SK-N-SH (cell line): ENCODE results near the gene U2SURP. TPM values are rescaled to one million over a fixed set of nuclear protein-coding genes. Genes with fewer than 3 reads are reported as not detected.

Source experiments
- CTCF ChIA-PET: fragments of 300-600, 350-600 bp; formaldehyde crosslinking; extraction: SDS; loops from one replicate; lab custom pipeline; 2021; lab: Yijun Ruan, JAX
- POLR2A ChIA-PET: fragments of 350-600 bp; sonication (Branson Sonifier 250); formaldehyde crosslinking; extraction: SDS; loops from one replicate; lab custom pipeline; 2020; ENCODE audit warnings: antibody characterized with exemption, inconsistent platforms; lab: Yijun Ruan, JAX
- DNase-seq: peaks from one replicate; pipeline ENCODE4 v3.0.0; 2012
- H2AFZ ChIP-seq: fragments of 200-600 bp; sonication (generic); 2 replicates; pipeline ENCODE4 v1.8.1; 2016; ENCODE audit warnings: antibody characterized with exemption, mild to moderate bottlenecking, low read depth
- H3F3A ChIP-seq: fragments of 200-600 bp; sonication (generic); replicated peaks from 2 replicates; pipeline ENCODE3; 2016; ENCODE audit warnings: antibody characterized with exemption, mild to moderate bottlenecking; ENCODE audit not compliant: insufficient read depth
- H3K27ac ChIP-seq, 2 experiments: fragments of 200-500 bp in 1 of 2; fragments of 200-600 bp in 1 of 2; sonication (Bioruptor generic) in 1 of 2; sonication (generic), shearing (Covaris generic) in 1 of 2; 2 replicates each; pipeline versions ENCODE4 v1.5.1 to v1.6.1; 2014 to 2016; ENCODE audit warnings: low read depth in 2 of 2, inconsistent platforms in 1 of 2, low read length in 1 of 2, mild to moderate bottlenecking in 1 of 2, mixed read lengths in 1 of 2
- H3K27me3 ChIP-seq: fragments of 200-600 bp; sonication (generic), shearing (Covaris generic); 2 replicates; pipeline ENCODE4 v1.6.1; 2016; ENCODE audit warnings: mixed run types; ENCODE audit not compliant: insufficient read depth
- H3K36me3 ChIP-seq, 2 experiments: fragments of 200-500 bp in 1 of 2; fragments of 200-600 bp in 1 of 2; sonication (Bioruptor generic) in 1 of 2; sonication (generic) in 1 of 2; replicated peaks in 1 of 2; 2 replicates each; pipeline versions ENCODE3 to v1.5.1; 2014 to 2016; ENCODE audit warnings: low read length in 1 of 2, mild to moderate bottlenecking in 1 of 2; ENCODE audit not compliant: insufficient read depth in 2 of 2, control insufficient read depth in 1 of 2
- H3K4me1 ChIP-seq, 2 experiments: fragments of 200-500 bp in 1 of 2; fragments of 200-600 bp in 1 of 2; sonication (Bioruptor generic) in 1 of 2; sonication (generic), shearing (Covaris generic) in 1 of 2; 2 replicates each; pipeline versions ENCODE4 v1.5.1 to v1.6.1; 2014 to 2016; ENCODE audit warnings: low read depth in 1 of 2, low read length in 1 of 2, mixed run types in 1 of 2; ENCODE audit not compliant: insufficient read depth in 2 of 2, control insufficient read depth in 1 of 2
- H3K4me2 ChIP-seq: fragments of 200-600 bp; sonication (generic), shearing (Covaris generic); 2 replicates; pipeline ENCODE4 v1.6.1; 2017; ENCODE audit warnings: mixed run types
- H3K4me3 ChIP-seq, 2 experiments: fragments of 200-500 bp in 1 of 2; fragments of 200-600 bp in 1 of 2; sonication (Bioruptor generic) in 1 of 2; sonication (generic), shearing (Covaris generic) in 1 of 2; 2 replicates each; pipeline versions ENCODE4 v1.5.1 to v1.8.1; 2014 to 2016; ENCODE audit warnings: low read depth in 2 of 2, inconsistent platforms in 1 of 2, low read length in 1 of 2, mild to moderate bottlenecking in 1 of 2, mixed read lengths in 1 of 2, moderate library complexity in 1 of 2
- H3K79me2 ChIP-seq: fragments of 200-600 bp; sonication (generic); 2 replicates; pipeline ENCODE4 v1.8.1; 2017; ENCODE audit warnings: mild to moderate bottlenecking; ENCODE audit not compliant: insufficient read depth
- H3K9ac ChIP-seq: fragments of 200-600 bp; sonication (generic); 2 replicates; pipeline ENCODE4 v1.6.1; 2017; ENCODE audit warnings: mixed run types
- H3K9me2 ChIP-seq: fragments of 200-600 bp; sonication (generic); 2 replicates; pipeline ENCODE4 v1.6.1; 2017; ENCODE audit warnings: mixed run types
- H3K9me3 ChIP-seq: fragments of 200-600 bp; sonication (generic); 2 replicates; pipeline ENCODE4 v1.6.1; 2017; ENCODE audit warnings: mixed run types, mild to moderate bottlenecking, moderate library complexity
- H4K20me1 ChIP-seq: fragments of 200-600 bp; sonication (generic); 2 replicates; pipeline ENCODE4 v1.6.1; 2017; ENCODE audit warnings: mild to moderate bottlenecking, mixed run types; ENCODE audit not compliant: insufficient read depth
- EP300 ChIP-seq, 2 experiments: IDR thresholded peaks; 2 replicates each; pipeline versions ENCODE4 v1.4.0 to v1.6.1; 2012; ENCODE audit warnings: borderline replicate concordance in 1 of 2, low read depth in 1 of 2, low read length in 1 of 2
- FOSL2 ChIP-seq: IDR thresholded peaks from 2 replicates; pipeline ENCODE4 v1.4.0; 2012; ENCODE audit warnings: low read depth, mild to moderate bottlenecking, moderate library complexity, borderline replicate concordance
- FOXM1 ChIP-seq: IDR thresholded peaks from 2 replicates; pipeline ENCODE4 v1.4.0; 2012; ENCODE audit warnings: low read depth, mild to moderate bottlenecking
- IRF3 ChIP-seq: fragments of 150-350 bp; IDR thresholded peaks from 2 replicates; pipeline ENCODE4 v1.6.1; 2016; ENCODE audit warnings: mild to moderate bottlenecking, low read depth, low read length
- JUND ChIP-seq: IDR thresholded peaks from 2 replicates; pipeline ENCODE4 v1.4.0; 2012
- MAX ChIP-seq: IDR thresholded peaks from 2 replicates; pipeline ENCODE4 v1.4.0; 2012; ENCODE audit warnings: low read depth
- MEF2A ChIP-seq: IDR thresholded peaks from 2 replicates; pipeline ENCODE4 v1.4.0; 2012; ENCODE audit warnings: low read depth, borderline replicate concordance
- NRF1 ChIP-seq: IDR thresholded peaks from 2 replicates; pipeline ENCODE4 v1.6.1; 2012; ENCODE audit warnings: low read depth, mild to moderate bottlenecking, low read length
- RAD21 ChIP-seq: IDR thresholded peaks from 2 replicates; pipeline ENCODE4 v1.6.1; 2012; ENCODE audit warnings: mild to moderate bottlenecking, low read length
- RFX5 ChIP-seq: IDR thresholded peaks from 2 replicates; pipeline ENCODE4 v1.6.1; 2012; ENCODE audit warnings: mild to moderate bottlenecking, improper control_type of control experiment, low read length
- RXRA ChIP-seq: IDR thresholded peaks from 2 replicates; pipeline ENCODE4 v1.4.0; 2012; ENCODE audit warnings: low read depth, mild to moderate bottlenecking, borderline replicate concordance
- TCF12 ChIP-seq: IDR thresholded peaks from 2 replicates; pipeline ENCODE4 v1.4.0; 2012
- TEAD4 ChIP-seq: IDR thresholded peaks from 2 replicates; pipeline ENCODE4 v1.4.0; 2012; ENCODE audit warnings: mild to moderate bottlenecking, borderline replicate concordance; ENCODE audit not compliant: insufficient read depth
- WGBS: methylation state at CpG from one replicate; pipeline ENCODE4 v1.1.6; 2017; ENCODE audit warnings: low lambda C conversion rate; 5-methylcytosine and 5-hydroxymethylcytosine counted together
- polyA plus RNA-seq, 3 experiments: library from polyadenylated mRNA; depleted of rRNA; stranded (reverse); fragments of >200 nt; gene quantifications; 2 replicates each; pipeline ENCODE4 v1.2.3, GENCODE V29; 2012

U2SURP gene
- polyA plus RNA-seq, 1 of the 3 experiments (the other 2 are of a cell fraction), result 10.9 TPM

GRCh38 chr3:142998439-142998838 is 2.9 kb upstream of the U2SURP start:
- peaks cover 7% of the 10 kb centered on the region; the same call in 1 of the 2 replicates for H4K20me1 ChIP-seq
- H3K4me2 ChIP-seq, result no peak overlapping the region
- no peaks in the 10 kb centered on the region for H3K36me3 ChIP-seq
- H3K79me2 ChIP-seq, result peaks cover 36% of the 10 kb centered on the region
- peaks cover 11 to 16% of the 10 kb centered on the region in 2 experiments; a peak in 3 of 4 replicates for H3K4me1 ChIP-seq
- H3K4me3 ChIP-seq, result no peak overlapping the region
- peaks cover 15% of the 10 kb centered on the region for H3F3A ChIP-seq
- no peak overlapping the region for H3K9ac ChIP-seq
- no peaks in the 10 kb centered on the region for H3K9me3 ChIP-seq
- no peaks in the 10 kb centered on the region for H3K9me2 ChIP-seq
- TF ChIP-seq FOXM1 (no peak), JUND (0 out of 2 replicates have a peak, but pooled peaks have one; percentile 23), MAX (no peak), TEAD4 (0 out of 2 replicates have a peak, but pooled peaks have one; percentile 33), RFX5 (no peak), EP300 (IDR thresholded peaks at IDR 0.05; ENCODE audit: borderline replicate concordance in 1 of 2, low read depth in 1 of 2, low read length in 1 of 2) (0 out of 4 replicates have a peak, but pooled peaks of 1 of the 2 experiments have one; percentile 16), RXRA (no peak), MEF2A (peak; percentile 54; the same call in 1 of the 2 replicates), FOSL2 (peak; percentile 31; the same call in 1 of the 2 replicates)
- POLR2A ChIA-PET, result no interaction called here
- 39% methylated on average over 3 of the region's 3 CpGs for whole genome bisulfite sequencing
- CTCF ChIA-PET, result interaction anchor here (1.1 to 2.4 kb wide), 2 partner anchors 170 to 411 kb away, joined by 8 read pairs; no protein-coding TSS in a partner anchor
- DNase-seq, result no peak
- no peak overlapping the region for H2AFZ ChIP-seq
- H3K27ac ChIP-seq, result peak overlapping the region in 1 of 2 experiments; percentile 23; a peak in 1 of 4 replicates
- no peaks in the 10 kb centered on the region for H3K27me3 ChIP-seq

- ChIA-PET CTCF (interaction anchor here (2.4 kb wide), 1 partner anchor 172 kb away, joined by 8 read pairs; no protein-coding TSS in a partner anchor), POLR2A (no interaction called here)
- Histone ChIP-seq H3K4me3 (peak overlapping the region; percentile 96 to 97), H3K9me2 (no peaks in the 10 kb centered on the region), H3K79me2 (peaks cover 50% of the 10 kb centered on the region), H3K4me2 (peak overlapping the region; percentile 90), H3K9me3 (no peaks in the 10 kb centered on the region), H3K4me1 (peaks cover 11 to 16% of the 10 kb centered on the region in 2 experiments; a peak in 3 of 4 replicates), H3K36me3 (no peaks in the 10 kb centered on the region), H3K27me3 (no peaks in the 10 kb centered on the region), H2AFZ (0 out of 2 replicates have a peak overlapping the region, but pooled peaks have one; percentile 83), H3K9ac (peak overlapping the region; percentile 89), H4K20me1 (peaks cover 11% of the 10 kb centered on the region), H3F3A (peaks cover 15% of the 10 kb centered on the region), H3K27ac (peak overlapping the region in 1 of 2 experiments; percentile 93; a peak in 3 of 4 replicates)
- WGBS, result 91% methylated on average over 4 of the region's 4 CpGs
- no peak for DNase-seq
- no peak for TF ChIP-seq TCF12
- no peak for TF ChIP-seq NRF1
- no peak for TF ChIP-seq IRF3
- TF ChIP-seq RAD21, result no peak
- TF ChIP-seq, all 33 proteins: peak for 0
Measured at GRCh38 chr3:142999881-143000280, 1.5 kb upstream of the U2SURP start.
